AG09319 (cell line): ENCODE measurements around the gene GPRASP2.
"Not testable (repeated sequence)": the region's sequence is repeated elsewhere in the genome, so short reads cannot be mapped to it uniquely, and the experiment has no call there.

Experiments used
- DNase-seq: peaks from one replicate; pipeline ENCODE4 v3.0.0-alpha.2; 2010; ENCODE audit warnings: low read depth; ENCODE audit errors: extremely low read depth
- TF ChIP-seq, protein P1 (sequence below): IDR thresholded peaks from 2 replicates; pipeline ENCODE4 v1.5.1; 2011; ENCODE audit warnings: low read depth, mild to moderate bottlenecking, inconsistent platforms, low read length, moderate library complexity

Gene GPRASP2

GRCh38 chrX:102712216-102712966 is at the start of gene GPRASP2:
Gene GPRASP2, plus strand, starts transcription at chrX:102712448. Its CDS starts 2,422 bp downstream, at chrX:102714870.
- no peak for DNase-seq
- TF ChIP-seq, protein P1, sequence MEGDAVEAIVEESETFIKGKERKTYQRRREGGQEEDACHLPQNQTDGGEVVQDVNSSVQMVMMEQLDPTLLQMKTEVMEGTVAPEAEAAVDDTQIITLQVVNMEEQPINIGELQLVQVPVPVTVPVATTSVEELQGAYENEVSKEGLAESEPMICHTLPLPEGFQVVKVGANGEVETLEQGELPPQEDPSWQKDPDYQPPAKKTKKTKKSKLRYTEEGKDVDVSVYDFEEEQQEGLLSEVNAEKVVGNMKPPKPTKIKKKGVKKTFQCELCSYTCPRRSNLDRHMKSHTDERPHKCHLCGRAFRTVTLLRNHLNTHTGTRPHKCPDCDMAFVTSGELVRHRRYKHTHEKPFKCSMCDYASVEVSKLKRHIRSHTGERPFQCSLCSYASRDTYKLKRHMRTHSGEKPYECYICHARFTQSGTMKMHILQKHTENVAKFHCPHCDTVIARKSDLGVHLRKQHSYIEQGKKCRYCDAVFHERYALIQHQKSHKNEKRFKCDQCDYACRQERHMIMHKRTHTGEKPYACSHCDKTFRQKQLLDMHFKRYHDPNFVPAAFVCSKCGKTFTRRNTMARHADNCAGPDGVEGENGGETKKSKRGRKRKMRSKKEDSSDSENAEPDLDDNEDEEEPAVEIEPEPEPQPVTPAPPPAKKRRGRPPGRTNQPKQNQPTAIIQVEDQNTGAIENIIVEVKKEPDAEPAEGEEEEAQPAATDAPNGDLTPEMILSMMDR = no peak

GRCh38 chrX:102663820-102664219 is 48.4 kb upstream of the GPRASP2 start:
- not testable (repeated sequence) for DNase-seq

DNA sequence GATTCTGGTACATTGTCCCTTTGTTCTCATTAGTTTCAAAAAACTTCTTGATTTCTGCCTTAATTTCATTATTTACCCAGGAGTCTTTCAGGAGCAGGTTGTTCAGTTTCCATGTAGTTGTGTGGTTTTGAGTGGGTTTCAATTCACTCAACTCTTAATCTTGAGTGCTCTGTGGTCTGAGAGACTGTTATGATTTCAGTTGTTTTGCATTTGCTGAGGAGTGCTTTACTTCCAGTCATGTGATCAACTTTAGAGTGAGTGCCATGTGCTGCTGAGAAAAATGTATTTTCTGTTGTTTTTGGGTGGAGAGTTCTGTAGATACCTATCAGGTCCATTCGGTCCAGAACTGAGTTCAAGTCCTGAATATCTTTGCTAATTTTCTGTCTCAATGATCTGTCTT is 45.2 kb upstream of the GPRASP2 start:
- not testable (repeated sequence) for DNase-seq

GRCh38 chrX:102669526-102669925 is 42.7 kb upstream of the GPRASP2 start:
- TF ChIP-seq, protein P1 = no peak
- DNase-seq = no peak

DNA sequence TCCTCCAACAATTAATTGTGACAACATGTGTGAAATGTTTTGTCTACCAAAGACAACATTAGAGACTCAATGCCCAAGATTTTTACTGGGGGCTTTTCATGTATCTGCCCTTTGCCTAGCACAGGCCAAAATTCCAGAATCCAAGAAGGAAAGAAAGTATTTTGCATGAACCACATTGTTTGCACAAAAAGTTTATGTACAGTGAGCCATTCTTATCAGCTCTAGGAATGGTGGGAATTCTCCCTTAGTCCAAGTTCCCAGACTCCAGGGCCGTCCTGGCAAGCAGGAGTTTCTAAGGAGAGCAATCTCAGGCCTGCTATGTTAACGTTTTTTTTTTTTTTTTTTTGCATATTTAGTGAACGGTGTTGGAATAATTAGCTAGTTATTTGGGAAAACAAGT is 39.4 kb upstream of the GPRASP2 start:
- TF ChIP-seq, protein P1 = no peak
- no peak for DNase-seq

DNA sequence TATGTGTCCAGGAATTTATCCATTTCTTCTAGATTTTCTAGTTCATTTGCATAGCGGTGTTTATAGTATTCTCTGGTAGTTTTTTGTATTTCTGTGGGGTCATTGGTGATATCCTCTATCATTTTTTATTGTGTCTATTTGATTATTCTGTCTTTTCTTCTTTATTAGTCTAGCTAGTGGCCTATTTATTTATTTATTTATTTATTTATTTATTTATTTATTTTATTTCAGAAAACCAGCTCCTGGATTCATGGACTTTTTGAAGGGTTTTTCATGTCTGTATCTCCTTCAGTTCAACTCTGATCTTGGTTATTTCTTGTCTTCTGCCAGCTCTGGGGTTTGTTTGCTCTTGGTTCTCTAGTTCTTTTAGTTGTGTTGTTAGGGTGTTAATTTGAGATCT is 34.8 kb upstream of the GPRASP2 start:
- not testable (repeated sequence) for DNase-seq

DNA sequence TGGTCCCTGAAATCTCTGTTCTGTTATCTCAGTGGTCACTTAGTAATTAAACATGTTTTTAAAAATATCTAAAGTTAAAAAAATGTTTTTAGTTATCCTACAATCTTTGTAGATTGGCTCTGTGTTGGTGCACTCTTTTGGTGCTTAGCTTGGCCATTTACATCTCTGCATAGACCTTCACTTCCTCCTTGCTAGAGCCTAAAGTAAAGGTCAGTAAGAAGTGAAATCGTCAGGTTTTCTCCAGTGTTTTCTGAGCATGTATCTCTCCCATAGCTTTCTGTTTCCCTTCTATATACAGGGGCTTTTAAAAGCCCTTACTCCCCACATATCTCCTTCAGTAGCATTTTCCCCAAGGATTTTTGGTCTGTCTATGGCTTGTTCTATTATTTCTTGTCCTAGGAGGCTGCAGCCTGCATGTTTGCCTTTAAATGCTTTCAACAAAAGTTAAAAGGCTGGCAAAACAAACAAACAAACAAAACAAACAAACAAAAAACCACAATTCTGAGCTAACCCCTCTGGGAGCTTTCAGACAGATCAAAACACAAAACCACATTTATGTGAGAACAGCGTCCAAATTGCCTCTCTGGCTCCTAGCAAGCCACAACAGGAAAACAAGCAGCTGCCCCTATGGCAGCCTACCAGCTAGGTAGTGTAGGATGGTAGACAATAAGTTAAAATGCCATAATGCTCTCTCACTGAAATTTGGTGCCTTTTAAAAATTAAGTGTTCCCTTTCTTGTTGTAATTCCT is 27.3 kb upstream of the GPRASP2 start:
- no peak for DNase-seq

GRCh38 chrX:102694749-102695148 is 17.5 kb upstream of the GPRASP2 start:
- TF ChIP-seq, protein P1 = no peak
- no peak for DNase-seq

More for the DNA sequence above, 27.3 kb upstream of the GPRASP2 start:
- TF ChIP-seq, protein P1 = no peak

DNA sequence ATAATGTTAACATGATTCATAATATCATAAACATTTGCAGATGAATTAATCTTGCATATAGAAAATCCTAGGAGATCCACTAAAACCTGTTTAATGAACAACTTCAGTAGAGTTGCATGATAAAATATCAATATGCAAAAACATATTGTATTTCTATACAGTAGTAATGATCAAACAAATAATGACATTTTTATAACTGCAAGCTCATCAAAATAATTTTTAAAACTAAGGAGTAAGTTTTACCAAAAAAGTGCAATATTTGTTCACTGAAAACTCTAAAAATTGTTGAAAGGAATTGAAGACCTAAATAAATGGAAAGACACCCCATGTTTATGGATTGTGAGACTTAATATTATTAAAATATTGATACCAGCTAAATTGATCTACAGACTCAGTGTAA is 15.9 kb upstream of the GPRASP2 start:
- DNase-seq = no peak
- TF ChIP-seq, protein P1 = no peak
